NCI-H2171 treated with DMSO at 0.1 percent for 48 hours (cell line): Measurements from ENCODE around the gene MTG1.
"Not testable (repeated sequence)": the region's sequence is repeated elsewhere in the genome, so short reads cannot be mapped to it uniquely, and the experiment has no call there.

Experiments used
- DNase-seq: peaks from one replicate; lab custom pipeline; 2025; lab: John Stamatoyannopoulos, UW

The MTG1 gene

GRCh38 chr10:133400624-133401424, 6.9 kb downstream of the MTG1 start:
- DNase-seq = no peak

GRCh38 chr10:133401500-133401899, 7.5 kb downstream of the MTG1 start:
- no peak for DNase-seq

- DNase-seq = no peak
These were observed 8.2 kb downstream of the MTG1 start for GRCh38 chr10:133401981-133402725.

- DNase-seq = no peak
These were observed 9.4 kb downstream of the MTG1 start for GRCh38 chr10:133403359-133403758.

GRCh38 chr10:133403784-133404183, 9.8 kb downstream of the MTG1 start:
- no peak for DNase-seq

GRCh38 chr10:133405272-133405671, 11.3 kb downstream of the MTG1 start:
- DNase-seq = no peak

- DNase-seq = no peak
These were observed 12.0 kb downstream of the MTG1 start for GRCh38 chr10:133405844-133406527.

GRCh38 chr10:133411523-133412380, 17.8 kb downstream of the MTG1 start:
- DNase-seq = no peak

GRCh38 chr10:133412381-133412711, 18.4 kb downstream of the MTG1 start:
- DNase-seq = no peak

- DNase-seq = not testable (repeated sequence)
These were observed 20.4 kb downstream of the MTG1 start for GRCh38 chr10:133414401-133414800.

GRCh38 chr10:133415752-133416151, 21.8 kb downstream of the MTG1 start:
- DNase-seq = no peak

- DNase-seq = no peak
These were observed 24.5 kb downstream of the MTG1 start for GRCh38 chr10:133418289-133418993.

- DNase-seq = no peak
These were observed 25.4 kb downstream of the MTG1 start for GRCh38 chr10:133419211-133419950.

- DNase-seq = no peak
These were observed 26.1 kb downstream of the MTG1 start for GRCh38 chr10:133420028-133420427.

- no peak for DNase-seq
These were observed 26.6 kb downstream of the MTG1 start for GRCh38 chr10:133420579-133420978.

GRCh38 chr10:133421336-133422222, 27.6 kb downstream of the MTG1 start:
- no peak for DNase-seq

- no peak for DNase-seq
These were observed 28.4 kb downstream of the MTG1 start for GRCh38 chr10:133422223-133422806.

GRCh38 chr10:133422807-133423771, 29.1 kb downstream of the MTG1 start:
- no peak for DNase-seq
